ENCODE results near the gene PRKCA.

PRKCA gene

GRCh38 chr17:66849851-66850580, 547.6 kb downstream of the PRKCA start:
- Histone ChIP-seq H3K36me3 (ENCODE audit: control insufficient read depth, insufficient read depth, low read length) (no peaks in the 10 kb centered on the region), H3K27ac (ENCODE audit: low read length) (no peak overlapping the region), H3K27me3 (ENCODE audit: control insufficient read depth, insufficient read depth, low read length) (no peaks in the 10 kb centered on the region; the same call in 1 of the 2 replicates), H3K9me3 (ENCODE audit: control insufficient read depth, insufficient read depth, low read length) (no peaks in the 10 kb centered on the region), H3K4me3 (ENCODE audit: low read length) (no peak overlapping the region), H3K4me1 (ENCODE audit: control insufficient read depth, insufficient read depth, low read length) (no peaks in the 10 kb centered on the region)
- no CpG with 5 or more reads among the region's 4 CpGs for WGBS (ENCODE audit: insufficient coverage, insufficient read length)
- no peak for DNase-seq (ENCODE audit: low read depth, low spot score)

GRCh38 chr17:66850692-66851091, 548.3 kb downstream of the PRKCA start:
- Histone ChIP-seq H3K4me3 (ENCODE audit: low read length) (no peak overlapping the region), H3K27ac (ENCODE audit: low read length) (no peak overlapping the region), H3K4me1 (ENCODE audit: control insufficient read depth, insufficient read depth, low read length) (no peaks in the 10 kb centered on the region), H3K27me3 (ENCODE audit: control insufficient read depth, insufficient read depth, low read length) (no peaks in the 10 kb centered on the region; the same call in 1 of the 2 replicates), H3K36me3 (ENCODE audit: control insufficient read depth, insufficient read depth, low read length) (no peaks in the 10 kb centered on the region), H3K9me3 (ENCODE audit: control insufficient read depth, insufficient read depth, low read length) (no peaks in the 10 kb centered on the region)
- WGBS (ENCODE audit: insufficient coverage, insufficient read length), result no CpG with 5 or more reads among the region's 3 CpGs
- no peak for DNase-seq (ENCODE audit: low read depth, low spot score)

GRCh38 chr17:66855204-66855603, 552.8 kb downstream of the PRKCA start:
- Histone ChIP-seq H3K36me3 (ENCODE audit: control insufficient read depth, insufficient read depth, low read length) (no peaks in the 10 kb centered on the region), H3K9me3 (ENCODE audit: control insufficient read depth, insufficient read depth, low read length) (no peaks in the 10 kb centered on the region), H3K4me3 (ENCODE audit: low read length) (no peak overlapping the region), H3K4me1 (ENCODE audit: control insufficient read depth, insufficient read depth, low read length) (no peaks in the 10 kb centered on the region), H3K27me3 (ENCODE audit: control insufficient read depth, insufficient read depth, low read length) (no peaks in the 10 kb centered on the region; the same call in 1 of the 2 replicates), H3K27ac (ENCODE audit: low read length) (no peak overlapping the region)
- no peak for DNase-seq (ENCODE audit: low read depth, low spot score)
- WGBS (ENCODE audit: insufficient coverage, insufficient read length), result no CpG with 5 or more reads among the region's 10 CpGs

- no CpG with 5 or more reads among the region's 12 CpGs for WGBS (ENCODE audit: insufficient coverage, insufficient read length)
- no peak overlapping the region for H3K27ac ChIP-seq (ENCODE audit: low read length)
- no peaks in the 10 kb centered on the region for H3K9me3 ChIP-seq (ENCODE audit: control insufficient read depth, insufficient read depth, low read length)
- DNase-seq (ENCODE audit: low read depth, low spot score), result no peak
- no peaks in the 10 kb centered on the region for H3K27me3 ChIP-seq (ENCODE audit: control insufficient read depth, insufficient read depth, low read length)
- H3K4me3 ChIP-seq (ENCODE audit: low read length), result no peak overlapping the region
- H3K36me3 ChIP-seq (ENCODE audit: control insufficient read depth, insufficient read depth, low read length), result no peaks in the 10 kb centered on the region
- no peaks in the 10 kb centered on the region for H3K4me1 ChIP-seq (ENCODE audit: control insufficient read depth, insufficient read depth, low read length)
Measured at GRCh38 chr17:66858226-66859083, 556.0 kb downstream of the PRKCA start.

- Histone ChIP-seq H3K4me3 (ENCODE audit: low read length) (no peak overlapping the region), H3K9me3 (ENCODE audit: control insufficient read depth, insufficient read depth, low read length) (no peaks in the 10 kb centered on the region), H3K27me3 (ENCODE audit: control insufficient read depth, insufficient read depth, low read length) (no peaks in the 10 kb centered on the region), H3K36me3 (ENCODE audit: control insufficient read depth, insufficient read depth, low read length) (no peaks in the 10 kb centered on the region), H3K4me1 (ENCODE audit: control insufficient read depth, insufficient read depth, low read length) (no peaks in the 10 kb centered on the region), H3K27ac (ENCODE audit: low read length) (no peak overlapping the region)
- DNase-seq (ENCODE audit: low read depth, low spot score), result no peak
- WGBS (ENCODE audit: insufficient coverage, insufficient read length), result no CpG with 5 or more reads among the region's 8 CpGs
Measured at GRCh38 chr17:66859353-66859752, 556.9 kb downstream of the PRKCA start.

- Histone ChIP-seq H3K9me3 (ENCODE audit: control insufficient read depth, insufficient read depth, low read length) (no peaks in the 10 kb centered on the region), H3K27me3 (ENCODE audit: control insufficient read depth, insufficient read depth, low read length) (no peaks in the 10 kb centered on the region), H3K4me3 (ENCODE audit: low read length) (no peak overlapping the region), H3K4me1 (ENCODE audit: control insufficient read depth, insufficient read depth, low read length) (no peaks in the 10 kb centered on the region), H3K27ac (ENCODE audit: low read length) (no peak overlapping the region), H3K36me3 (ENCODE audit: control insufficient read depth, insufficient read depth, low read length) (no peaks in the 10 kb centered on the region)
- no CpG with 5 or more reads among the region's 3 CpGs for WGBS (ENCODE audit: insufficient coverage, insufficient read length)
- no peak for DNase-seq (ENCODE audit: low read depth, low spot score)
Measured at GRCh38 chr17:66860204-66860603, 557.8 kb downstream of the PRKCA start.

Measured in iPS DF 6.9 (cell line).